Cardiac fibroblast (primary cell): Measurements from ENCODE around the gene USB1.

ENCODE experiments used
- DNase-seq, 2 donors: peaks; one replicate each; pipeline versions ENCODE4 v3.0.0 to v3.0.0-alpha.2; 2010; ENCODE audit warnings: low read depth in 2 of 2
- H3K4me3 ChIP-seq, 2 donors: replicated peaks in 1 of 2; 1 replicate in 1 of 2; 2 replicates in 1 of 2; pipeline ENCODE4 v1.5.1; 2011; ENCODE audit warnings: low read depth in 2 of 2, low read length in 2 of 2, mild to moderate bottlenecking in 2 of 2, moderate library complexity in 1 of 2
- CTCF ChIP-seq: IDR thresholded peaks from one replicate; pipeline ENCODE4 v1.5.1; 2011; ENCODE audit warnings: low read depth, mild to moderate bottlenecking, low read length, inconsistent platforms

The USB1 gene

GRCh38 chr16:57969451-57970123 lies 31.6 kb upstream of the USB1 start:
- no peak for TF ChIP-seq CTCF
- no peak overlapping the region for H3K4me3 ChIP-seq
- DNase-seq = no peak

- H3K4me3 ChIP-seq = no peak overlapping the region
- no peak for DNase-seq
- TF ChIP-seq CTCF = no peak
Observed at GRCh38 chr16:57970319-57970718, 30.9 kb upstream of the USB1 start.

DNA sequence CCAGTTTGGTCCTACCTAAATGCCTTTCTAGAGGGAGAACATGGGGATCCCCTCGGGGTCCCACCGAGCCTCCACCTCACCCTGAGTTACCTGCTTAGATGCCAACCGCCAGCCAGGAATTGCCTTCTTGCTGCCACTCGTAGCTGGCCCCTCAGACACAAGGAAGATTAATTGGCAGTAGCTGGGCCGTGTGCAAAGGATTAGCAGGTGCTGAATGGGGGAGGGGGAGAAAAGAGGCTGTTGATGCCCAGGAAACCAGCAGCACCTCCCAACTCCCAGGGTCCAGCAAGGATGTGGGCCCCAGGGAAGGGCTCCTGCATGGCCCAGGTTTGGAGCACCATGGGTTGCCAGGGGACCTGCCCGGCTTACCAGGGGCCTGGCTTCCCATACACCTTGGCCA lies 30.2 kb upstream of the USB1 start, which contains the start of gene CNGB1:
Gene CNGB1, minus strand, starts transcription at position 159 of the 400 bp plus-strand sequence. CDS start 3,842 bp downstream, outside the sequence.
- H3K4me3 ChIP-seq = no peak within 1 kb of the TSS
- no peak for TF ChIP-seq CTCF
- DNase-seq = no peak

GRCh38 chr16:57971848-57972247 lies 29.4 kb upstream of the USB1 start:
- no peak for DNase-seq
- no peak overlapping the region for H3K4me3 ChIP-seq
- no peak for TF ChIP-seq CTCF

GRCh38 chr16:57972306-57972705 lies 28.9 kb upstream of the USB1 start:
- no peak for DNase-seq
- no peak for TF ChIP-seq CTCF
- H3K4me3 ChIP-seq = no peak overlapping the region

DNA sequence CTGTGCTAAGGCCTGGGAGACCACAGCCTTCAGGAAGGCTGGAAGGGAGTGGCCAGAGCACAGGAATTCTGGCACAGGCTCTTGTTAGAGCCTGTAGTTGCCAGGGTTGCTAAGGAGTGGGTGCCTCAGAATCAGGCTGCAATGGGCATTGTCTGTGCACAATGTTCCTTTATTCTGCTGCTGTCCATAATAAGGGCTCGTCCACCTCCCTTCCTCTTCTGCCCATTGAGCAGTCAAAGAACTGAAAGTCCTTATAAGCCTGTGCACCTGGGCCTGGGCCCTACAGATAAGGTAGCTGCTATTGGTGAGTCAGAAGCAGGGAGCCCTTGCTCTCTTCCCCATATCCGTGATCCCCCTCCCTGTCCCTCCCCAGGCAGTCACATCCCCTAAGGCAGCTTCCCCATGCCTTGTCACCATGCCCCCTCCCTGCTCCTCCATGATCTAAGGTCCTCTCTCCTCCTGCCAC lies 24.8 kb upstream of the USB1 start:
- peak in 1 of 2 donors; percentile 66 for DNase-seq
- no peak for TF ChIP-seq CTCF
- no peak overlapping the region for H3K4me3 ChIP-seq
